GM23338 (cell line): Measurements from ENCODE around the gene STRA8. TPM values are rescaled to one million over a fixed set of nuclear protein-coding genes. Genes with fewer than 3 reads are reported as not detected.

ENCODE experiments used
- ATAC-seq: fragments of 200-7000 bp; cut with Tn5 transposase; 3 replicates; pipeline ENCODE4 v1.9.1; 2020
- DNase-seq: peaks from one replicate; pipeline ENCODE4 v3.0.0-alpha.2; 2015; ENCODE audit warnings: low spot score
- H2AFZ ChIP-seq: fragments of 200-600 bp; sonication (generic); 2 replicates; pipeline ENCODE4 v1.8.0; 2016; ENCODE audit warnings: antibody characterized with exemption, mild to moderate bottlenecking, moderate library complexity
- H3F3A ChIP-seq: fragments of 200-600 bp; sonication (generic); replicated peaks from 2 replicates; pipeline ENCODE4 v1.8.0; 2017; ENCODE audit warnings: antibody characterized with exemption, mixed run types, low read depth
- H3K27ac ChIP-seq: fragments of 200-600 bp; sonication (generic); 2 replicates; pipeline ENCODE4 v1.6.1; 2016; ENCODE audit warnings: low read depth
- H3K27me3 ChIP-seq: fragments of 200-600 bp; sonication (generic); 2 replicates; pipeline ENCODE4 v1.8.0; 2016; ENCODE audit warnings: mild to moderate bottlenecking, mixed run types, moderate library complexity; ENCODE audit not compliant: insufficient read depth
- H3K36me3 ChIP-seq: fragments of 200-600 bp; sonication (generic); 2 replicates; pipeline ENCODE4 v1.8.0; 2016; ENCODE audit warnings: mild to moderate bottlenecking; ENCODE audit not compliant: insufficient read depth
- H3K4me1 ChIP-seq: fragments of 200-600 bp; sonication (generic); 2 replicates; pipeline ENCODE4 v1.8.0; 2016; ENCODE audit warnings: mild to moderate bottlenecking, moderate library complexity; ENCODE audit not compliant: insufficient read depth
- H3K4me2 ChIP-seq: fragments of 200-600 bp; sonication (generic); 2 replicates; pipeline ENCODE4 v1.7.1; 2017; ENCODE audit warnings: mixed run types
- H3K4me3 ChIP-seq: fragments of 200-600 bp; sonication (generic); 2 replicates; pipeline ENCODE4 v1.6.1; 2016; ENCODE audit warnings: mixed run types
- H3K79me2 ChIP-seq: fragments of 200-600 bp; sonication (generic); replicated peaks from 2 replicates; pipeline ENCODE4 v1.8.0; 2017; ENCODE audit warnings: mild to moderate bottlenecking; ENCODE audit not compliant: insufficient read depth
- H3K9me2 ChIP-seq: fragments of 200-600 bp; sonication (generic); 2 replicates; pipeline ENCODE4 v1.8.0; 2017; ENCODE audit not compliant: insufficient read depth
- H4K20me1 ChIP-seq: fragments of 200-600 bp; sonication (generic); replicated peaks from 2 replicates; pipeline ENCODE4 v1.8.0; 2017; ENCODE audit warnings: mild to moderate bottlenecking; ENCODE audit not compliant: insufficient read depth
- H3K27ac Mint-ChIP-seq: 2 replicates; pipeline ENCODE4 v1.8.0; 2020; ENCODE audit warnings: inconsistent platforms, mild to moderate bottlenecking, moderate library complexity, mixed read lengths
- H3K27me3 Mint-ChIP-seq: 3 replicates; pipeline ENCODE4 v1.8.0; 2022; ENCODE audit warnings: low read depth, mild to moderate bottlenecking, moderate library complexity, mixed read lengths, inconsistent platforms; ENCODE audit not compliant: insufficient read depth, poor library complexity
- H3K36me3 Mint-ChIP-seq: 3 replicates; pipeline ENCODE4 v1.8.0; 2021; ENCODE audit warnings: low read depth, mild to moderate bottlenecking, inconsistent platforms, moderate library complexity, mixed read lengths
- H3K4me1 Mint-ChIP-seq: 3 replicates; pipeline ENCODE4 v1.8.0; 2020; ENCODE audit warnings: mild to moderate bottlenecking, inconsistent platforms, mixed read lengths
- H3K4me3 Mint-ChIP-seq: 3 replicates; pipeline ENCODE4 v1.8.0; 2021; ENCODE audit warnings: moderate library complexity, mild to moderate bottlenecking, inconsistent platforms, mixed read lengths
- H3K9me3 Mint-ChIP-seq: 3 replicates; pipeline ENCODE4 v1.8.0; 2020; ENCODE audit warnings: moderate library complexity, mild to moderate bottlenecking, inconsistent platforms, mixed read lengths
- CREB1 ChIP-seq: fragments of 250-450 bp; sonication (Bioruptor Pico); IDR thresholded peaks from 2 replicates; pipeline ENCODE4 v1.5.0; 2020; ENCODE audit warnings: low read depth, mild to moderate bottlenecking, moderate library complexity
- CTCF ChIP-seq, 2 experiments: fragments of 200-600 bp in 1 of 2; sonication (generic) in 1 of 2; conservative IDR thresholded peaks; 2 replicates each; pipeline versions ENCODE4 v1.5.1 to v1.6.1; 2016 to 2017; ENCODE audit warnings: antibody characterized with exemption in 2 of 2, low read depth in 2 of 2, mild to moderate bottlenecking in 2 of 2, moderate library complexity in 1 of 2
- ETS1 ChIP-seq: IDR thresholded peaks from 2 replicates; pipeline ENCODE4 v1.6.1; 2016; ENCODE audit warnings: antibody characterized with exemption
- EZH2 ChIP-seq: fragments of 200-600 bp; sonication (generic); IDR thresholded peaks from one replicate; pipeline ENCODE4 v1.8.0; 2017; ENCODE audit warnings: antibody characterized with exemption, mild to moderate bottlenecking, low read depth; ENCODE audit not compliant: unreplicated experiment
- EZH2phosphoT487 ChIP-seq: fragments of 200-600 bp; sonication (generic); IDR thresholded peaks from one replicate; pipeline ENCODE4 v1.8.1; 2018; ENCODE audit warnings: antibody characterized with exemption; ENCODE audit not compliant: unreplicated experiment
- JUNB ChIP-seq: IDR thresholded peaks from one replicate; pipeline ENCODE4 v1.6.1; 2016; ENCODE audit warnings: antibody characterized with exemption; ENCODE audit not compliant: unreplicated experiment
- NANOG ChIP-seq: IDR thresholded peaks from 2 replicates; pipeline ENCODE4 v1.6.1; 2016; ENCODE audit warnings: antibody characterized with exemption, borderline replicate concordance
- POLR2AphosphoS5 ChIP-seq: IDR thresholded peaks from 2 replicates; pipeline ENCODE4 v1.6.1; 2016; ENCODE audit warnings: antibody characterized with exemption, low read depth
- REST ChIP-seq: IDR thresholded peaks from one replicate; pipeline ENCODE4 v1.6.1; 2018; ENCODE audit warnings: antibody characterized with exemption; ENCODE audit not compliant: unreplicated experiment
- STAT1 ChIP-seq: IDR thresholded peaks from one replicate; pipeline ENCODE4 v1.6.1; 2016; ENCODE audit warnings: antibody characterized with exemption; ENCODE audit not compliant: unreplicated experiment
- ZNF114 ChIP-seq: fragments of 250-450 bp; sonication (Bioruptor Pico); IDR thresholded peaks from 2 replicates; pipeline ENCODE4 v1.5.0; 2020; ENCODE audit warnings: mild to moderate bottlenecking, moderate library complexity
- ZNF331 ChIP-seq: fragments of 250-450 bp; sonication (Bioruptor Pico); IDR thresholded peaks from 2 replicates; pipeline ENCODE4 v1.5.0; 2020; ENCODE audit warnings: low read depth, mild to moderate bottlenecking, moderate library complexity
- ZNF462 ChIP-seq: fragments of 250-450 bp; sonication (Bioruptor Pico); IDR thresholded peaks from 2 replicates; pipeline ENCODE4 v1.5.0; 2020; ENCODE audit warnings: mild to moderate bottlenecking, moderate library complexity
- polyA plus RNA-seq: library from polyadenylated mRNA; unstranded; fragments of >200 nt; fragmentation: Nextera tagmentation; extraction: Ambion mirVana; gene quantifications from 2 replicates; pipeline ENCODE4 v1.2.1, GENCODE V29; 2016
- total RNA-seq: library from RNA; depleted of rRNA; stranded (reverse); fragments of >200 nt; shearing (Covaris generic); gene quantifications from 2 replicates; pipeline ENCODE4 v1.2.3, GENCODE V29; 2014

Gene STRA8
- total and polyA plus RNA-seq, 2 experiments from 2014 or later = not detected

- no peak overlapping the region for H3K4me3 ChIP-seq
- H3K4me1 ChIP-seq = no peaks in the 10 kb centered on the region
- H3K79me2 ChIP-seq = no peaks in the 10 kb centered on the region
- peaks cover 27% of the 10 kb centered on the region for H3K9me3 Mint-ChIP-seq
- H3K9me2 ChIP-seq = no peaks in the 10 kb centered on the region
- H2AFZ ChIP-seq = peak overlapping the region; percentile 86; the same call in 1 of the 2 replicates
- H3K36me3 ChIP-seq = no peaks in the 10 kb centered on the region
- peaks cover 2% of the 10 kb centered on the region; the same call in 2 of the 3 replicates for H3K36me3 Mint-ChIP-seq
- no peaks in the 10 kb centered on the region for H3F3A ChIP-seq
- peaks cover 14% of the 10 kb centered on the region for H3K27me3 Mint-ChIP-seq
- H3K27ac Mint-ChIP-seq = no peak overlapping the region
- H4K20me1 ChIP-seq = no peaks in the 10 kb centered on the region
- no peak overlapping the region for H3K27ac ChIP-seq
- H3K4me3 Mint-ChIP-seq = no peak overlapping the region
- ATAC-seq = no peak
- H3K27me3 ChIP-seq = no peaks in the 10 kb centered on the region
- TF ChIP-seq ZNF114 (CRISPR knock-in tag) = no peak
- no peak for TF ChIP-seq STAT1
- TF ChIP-seq ZNF331 = no peak
- no peak for TF ChIP-seq CTCF (conservative IDR thresholded peaks at IDR 0.05; ENCODE audit: low read depth in 2 of 2)
- TF ChIP-seq ZNF462 (CRISPR knock-in tag) = no peak
- TF ChIP-seq CREB1 (CRISPR knock-in tag) = no peak
- no peak for TF ChIP-seq POLR2AphosphoS5
- TF ChIP-seq JUNB = no peak
- TF ChIP-seq NANOG = no peak
- TF ChIP-seq EZH2phosphoT487 = no peak
- TF ChIP-seq REST = no peak
- no peak for TF ChIP-seq EZH2
- TF ChIP-seq ETS1 = no peak
- no peak overlapping the region for H3K4me2 ChIP-seq
- no peaks in the 10 kb centered on the region for H3K4me1 Mint-ChIP-seq
- no peak for DNase-seq
These were observed 37.6 kb downstream of the STRA8 start for GRCh38 chr7:135271255-135271615.
